Measurements from ENCODE around the gene COX11. TPM values are rescaled to one million over a fixed set of nuclear protein-coding genes. Genes with fewer than 3 reads are reported as not detected.

Gene COX11
- total RNA-seq, result 48.6 TPM
- long read RNA-seq, transcript COX11-201 (4 exons, 2,497 nt), result major isoform, 58 of 65 reads
- long read RNA-seq, partial matches to known transcripts, result 0 of 65 reads
- long read RNA-seq, other reads (novel, unspliced or antisense), result 2 of 65 reads

GRCh38 chr17:54968262-54968987, at the start of gene COX11, which contains the start of gene STXBP4:
Gene COX11, minus strand, starts transcription at chr17:54968654. Its CDS starts 8 bp downstream, at chr17:54968646.
Gene STXBP4, plus strand, starts transcription at chr17:54968765. Its CDS starts 17,455 bp downstream, at chr17:54986220.
- intact Hi-C loops (cut with DNase I), result no loop called here

GRCh38 chr17:55005520-55005919, 37.1 kb upstream of the COX11 start:
- intact Hi-C loops (cut with DNase I), result no loop called here
- no peak for DNase-seq (ENCODE audit: low spot score)

More at GRCh38 chr17:54968262-54968987, at the start of gene COX11, which contains the start of gene STXBP4:
- DNase-seq (ENCODE audit: low spot score), result peak; percentile 97

GRCh38 chr17:55004484-55004883, 36.0 kb upstream of the COX11 start:
- intact Hi-C loops (cut with DNase I), result no loop called here
- no peak for DNase-seq (ENCODE audit: low spot score)

- DNase-seq (ENCODE audit: low spot score), result no peak
- intact Hi-C loops (cut with DNase I), result no loop called here
Observed at GRCh38 chr17:55002458-55002857, 34.0 kb upstream of the COX11 start.

- no peak for DNase-seq (ENCODE audit: low spot score)
- intact Hi-C loops (cut with DNase I), result no loop called here
Observed at GRCh38 chr17:54996441-54996840, 28.0 kb upstream of the COX11 start.

- DNase-seq (ENCODE audit: low spot score), result no peak
- intact Hi-C loops (cut with DNase I), result loop anchor here (5.0 kb wide), 2 partner anchors 304 to 354 kb away; no protein-coding TSS in a partner anchor
Observed at GRCh38 chr17:54992797-54993639, 24.6 kb upstream of the COX11 start.

- intact Hi-C loops (cut with DNase I), result loop anchor here (5.0 kb wide), 2 partner anchors 306 to 356 kb away; no protein-coding TSS in a partner anchor
- DNase-seq (ENCODE audit: low spot score), result no peak
Observed at GRCh38 chr17:54991567-54991966, 23.1 kb upstream of the COX11 start.

- no peak for DNase-seq (ENCODE audit: low spot score)
- intact Hi-C loops (cut with DNase I), result loop anchor here (5.0 kb wide), 2 partner anchors 307 to 357 kb away; no protein-coding TSS in a partner anchor
Observed at GRCh38 chr17:54990118-54990517, 21.7 kb upstream of the COX11 start.

- DNase-seq (ENCODE audit: low spot score), result no peak
- intact Hi-C loops (cut with DNase I), result no loop called here
Observed at GRCh38 chr17:54985476-54985875, 17.0 kb upstream of the COX11 start.

- intact Hi-C loops (cut with DNase I), result no loop called here
- DNase-seq (ENCODE audit: low spot score), result no peak
Observed at GRCh38 chr17:54983260-54983659, 14.8 kb upstream of the COX11 start.

GRCh38 chr17:54982399-54982798, 13.9 kb upstream of the COX11 start:
- intact Hi-C loops (cut with DNase I), result no loop called here
- DNase-seq (ENCODE audit: low spot score), result no peak

GRCh38 chr17:54980375-54980774, 11.9 kb upstream of the COX11 start:
- intact Hi-C loops (cut with DNase I), result no loop called here
- DNase-seq (ENCODE audit: low spot score), result no peak

GRCh38 chr17:54979657-54980056, 11.2 kb upstream of the COX11 start:
- no peak for DNase-seq (ENCODE audit: low spot score)
- intact Hi-C loops (cut with DNase I), result no loop called here

- no peak for DNase-seq (ENCODE audit: low spot score)
- intact Hi-C loops (cut with DNase I), result no loop called here
Observed at GRCh38 chr17:54977744-54978143, 9.3 kb upstream of the COX11 start.

- intact Hi-C loops (cut with DNase I), result no loop called here
- DNase-seq (ENCODE audit: low spot score), result no peak
Observed at GRCh38 chr17:54976316-54976715, 7.9 kb upstream of the COX11 start.

- intact Hi-C loops (cut with DNase I), result no loop called here
- DNase-seq (ENCODE audit: low spot score), result no peak
Observed at GRCh38 chr17:54974759-54975158, 6.3 kb upstream of the COX11 start.

GRCh38 chr17:54972406-54973138, 4.1 kb upstream of the COX11 start:
- intact Hi-C loops (cut with DNase I), result no loop called here

GRCh38 chr17:54971901-54972300, 3.4 kb upstream of the COX11 start:
- intact Hi-C loops (cut with DNase I), result no loop called here
- DNase-seq (ENCODE audit: low spot score), result no peak

More at GRCh38 chr17:54972406-54973138, 4.1 kb upstream of the COX11 start:
- DNase-seq (ENCODE audit: low spot score), result no peak

- intact Hi-C loops (cut with DNase I), result no loop called here
Observed at GRCh38 chr17:54971147-54971546, 2.7 kb upstream of the COX11 start.

More at GRCh38 chr17:54971147-54971546, 2.7 kb upstream of the COX11 start:
- DNase-seq (ENCODE audit: low spot score), result no peak

Measured in cardiac septum (tissue), 1 donor.